Mucosa of rectum (tissue), 2 donors: Measurements from ENCODE around the gene SLC16A8.

Experiments used
- H3K27ac ChIP-seq, 2 donors: one replicate each; pipeline ENCODE4 v1.7.0; 2013; ENCODE audit warnings: inconsistent platforms in 2 of 2, low read depth in 2 of 2, low read length in 2 of 2
- H3K27me3 ChIP-seq, 2 donors: one replicate each; pipeline ENCODE4 v1.7.0; 2013; ENCODE audit warnings: low read length in 2 of 2; ENCODE audit not compliant: control insufficient read depth in 2 of 2, insufficient read depth in 2 of 2
- H3K36me3 ChIP-seq, 2 donors: one replicate each; pipeline ENCODE4 v1.7.0; 2013; ENCODE audit warnings: low read length in 2 of 2; ENCODE audit not compliant: control insufficient read depth in 2 of 2, insufficient read depth in 2 of 2
- H3K4me1 ChIP-seq, 2 donors: one replicate each; pipeline ENCODE4 v1.7.0; 2013; ENCODE audit warnings: low read length in 2 of 2, mild to moderate bottlenecking in 1 of 2; ENCODE audit not compliant: control insufficient read depth in 2 of 2, insufficient read depth in 2 of 2
- H3K4me3 ChIP-seq, 2 donors: one replicate each; pipeline ENCODE4 v1.7.0; 2013; ENCODE audit warnings: low read length in 2 of 2
- H3K9ac ChIP-seq, 2 donors: one replicate each; pipeline ENCODE4 v1.7.0; 2013; ENCODE audit warnings: low read length in 2 of 2, low read depth in 1 of 2, mild to moderate bottlenecking in 1 of 2
- H3K9me3 ChIP-seq, 2 donors: one replicate each; pipeline ENCODE4 v1.7.0; 2013; ENCODE audit warnings: low read length in 2 of 2; ENCODE audit not compliant: control insufficient read depth in 2 of 2
- donor health status: healthy.
- donor health status: Normal muscosa, but diverticular disease.

The SLC16A8 gene

DNA sequence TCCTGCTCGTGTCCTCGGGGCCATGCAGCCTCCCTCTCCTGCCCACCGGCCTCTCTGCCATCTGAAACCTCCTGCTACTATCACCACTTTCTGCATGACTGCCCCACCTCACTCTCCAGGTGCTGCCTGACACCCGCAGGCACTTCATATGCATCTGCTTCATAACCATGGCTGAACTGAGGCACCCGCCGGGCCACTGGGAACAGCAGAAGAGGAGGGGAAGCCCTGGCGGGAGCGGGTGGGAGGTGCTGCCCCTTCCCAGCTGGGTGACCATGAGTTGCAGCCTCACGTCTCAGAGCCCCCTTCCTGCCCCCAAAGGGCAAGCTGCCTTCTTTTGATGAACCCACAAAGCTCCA lies 48.5 kb downstream of the SLC16A8 start:
- Histone ChIP-seq H3K36me3 (no peaks in the 10 kb centered on the region), H3K27ac (no peak overlapping the region), H3K27me3 (no peaks in the 10 kb centered on the region), H3K4me1 (peaks cover 5 to 13% of the 10 kb centered on the region in 2 donors), H3K4me3 (no peak overlapping the region), H3K9me3 (no peaks in the 10 kb centered on the region), H3K9ac (no peak overlapping the region)

DNA sequence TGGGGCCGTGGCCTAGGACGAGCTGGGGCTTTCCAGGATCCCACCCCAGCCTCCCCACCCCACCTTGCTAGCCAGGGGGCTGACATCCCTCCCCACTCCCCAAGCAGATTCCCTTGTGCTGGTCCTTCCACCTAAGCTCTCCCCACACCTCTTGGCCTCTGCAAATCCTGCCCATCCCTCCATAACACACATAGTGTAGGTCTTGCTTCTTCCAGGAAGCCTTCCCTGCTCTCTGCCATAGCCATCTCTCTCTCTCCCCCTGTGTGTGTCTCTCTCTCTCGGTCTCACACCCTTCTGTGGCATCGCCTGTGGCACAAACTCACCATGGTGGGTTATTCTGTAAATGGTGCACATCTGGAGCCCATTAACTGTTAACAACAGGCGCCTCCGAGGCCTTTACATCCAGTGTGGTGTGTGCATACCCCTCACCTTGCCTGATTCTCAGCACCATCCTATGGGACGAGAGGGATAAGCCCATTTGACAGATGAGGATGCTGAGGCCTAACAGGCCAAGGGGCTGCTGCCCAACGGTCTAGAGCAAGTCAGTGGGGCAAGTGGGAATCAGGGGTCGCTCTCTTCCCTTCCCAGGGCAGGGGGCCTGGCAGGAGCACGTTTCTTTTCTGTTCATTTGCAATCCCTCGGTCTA lies 49.0 kb downstream of the SLC16A8 start:
- Histone ChIP-seq H3K4me3 (no peak overlapping the region), H3K36me3 (no peaks in the 10 kb centered on the region), H3K9ac (no peak overlapping the region), H3K9me3 (no peaks in the 10 kb centered on the region), H3K27me3 (no peaks in the 10 kb centered on the region), H3K27ac (no peak overlapping the region), H3K4me1 (peaks cover 7 to 18% of the 10 kb centered on the region in 2 donors)

DNA sequence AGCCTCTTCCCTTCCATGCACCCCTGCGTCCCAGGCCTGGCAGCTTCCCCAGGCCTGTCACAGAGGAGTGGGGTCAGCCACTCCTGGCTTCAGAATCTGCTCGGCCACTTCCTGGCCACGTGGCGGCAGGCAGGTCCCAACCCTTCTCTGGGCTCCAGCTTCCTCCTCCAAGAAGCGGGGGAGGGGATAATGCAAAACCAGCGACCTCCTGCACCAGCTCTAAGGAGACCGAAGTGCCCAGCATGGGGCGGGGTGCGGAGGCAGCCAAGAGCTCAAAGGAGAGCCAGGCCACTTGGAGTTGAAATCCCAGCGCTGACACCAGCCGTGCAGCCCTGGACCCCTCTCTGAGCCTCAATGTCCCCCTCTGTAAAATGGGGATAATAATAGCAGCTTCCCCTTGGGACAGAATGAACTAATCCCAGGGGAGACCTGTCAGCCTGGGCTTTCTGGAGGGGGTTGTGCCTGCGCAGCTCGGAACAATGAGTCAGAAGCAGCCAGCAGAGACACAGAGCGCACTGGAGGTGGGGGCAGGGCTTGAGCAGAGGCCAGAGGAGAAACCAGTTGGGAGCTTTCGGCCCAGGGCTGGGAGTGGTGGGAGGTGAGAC lies 49.6 kb downstream of the SLC16A8 start:
- Histone ChIP-seq H3K9me3 (no peaks in the 10 kb centered on the region), H3K9ac (peak overlapping the region in 1 of 2 donors; percentile 36), H3K27me3 (no peaks in the 10 kb centered on the region), H3K27ac (peak overlapping the region; percentile 15 to 48), H3K4me1 (peaks cover 10 to 23% of the 10 kb centered on the region in 2 donors), H3K36me3 (no peaks in the 10 kb centered on the region), H3K4me3 (no peak overlapping the region)

DNA sequence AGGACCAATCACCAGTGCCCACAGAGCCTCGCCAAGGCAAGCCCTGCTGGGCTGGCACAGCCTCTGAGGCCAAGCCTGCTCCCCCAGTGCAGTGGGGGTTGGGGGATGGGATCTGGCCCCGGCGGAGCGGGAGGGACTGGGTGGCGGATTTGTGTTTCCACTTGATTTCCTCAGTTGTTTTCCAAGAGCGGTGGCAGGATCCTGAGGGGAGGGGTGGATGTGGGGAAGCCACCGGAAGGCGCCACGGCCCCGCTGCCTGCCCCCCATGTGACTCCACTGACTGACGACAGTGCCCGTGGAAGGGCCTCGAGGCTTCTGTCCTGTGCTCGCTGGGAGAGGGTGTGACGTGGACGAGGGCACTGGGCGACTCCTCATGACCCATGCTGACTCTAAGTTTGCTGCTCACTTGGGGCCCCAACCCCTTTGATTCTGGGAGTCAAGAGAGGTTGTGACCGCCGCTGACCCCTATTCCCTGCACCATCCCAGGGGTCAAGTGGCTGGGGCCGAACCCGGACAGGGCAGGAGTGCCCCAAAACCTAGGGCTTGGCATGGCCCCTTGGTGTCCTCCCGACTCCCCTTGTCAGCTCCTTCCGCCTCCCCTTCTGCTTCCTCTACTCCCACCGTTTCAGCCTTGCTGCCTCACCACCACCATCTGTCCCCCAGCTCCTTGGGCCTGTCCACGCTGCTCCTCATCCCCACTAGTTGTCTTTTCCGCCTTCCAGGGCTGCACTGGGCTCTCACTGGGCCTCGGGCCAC lies 50.3 kb downstream of the SLC16A8 start:
- Histone ChIP-seq H3K9ac (peak overlapping the region in 1 of 2 donors; percentile 36), H3K27me3 (no peaks in the 10 kb centered on the region), H3K9me3 (no peaks in the 10 kb centered on the region), H3K36me3 (no peaks in the 10 kb centered on the region), H3K4me1 (peaks cover 10 to 23% of the 10 kb centered on the region in 2 donors), H3K4me3 (no peak overlapping the region), H3K27ac (peak overlapping the region; percentile 15 to 48)

DNA sequence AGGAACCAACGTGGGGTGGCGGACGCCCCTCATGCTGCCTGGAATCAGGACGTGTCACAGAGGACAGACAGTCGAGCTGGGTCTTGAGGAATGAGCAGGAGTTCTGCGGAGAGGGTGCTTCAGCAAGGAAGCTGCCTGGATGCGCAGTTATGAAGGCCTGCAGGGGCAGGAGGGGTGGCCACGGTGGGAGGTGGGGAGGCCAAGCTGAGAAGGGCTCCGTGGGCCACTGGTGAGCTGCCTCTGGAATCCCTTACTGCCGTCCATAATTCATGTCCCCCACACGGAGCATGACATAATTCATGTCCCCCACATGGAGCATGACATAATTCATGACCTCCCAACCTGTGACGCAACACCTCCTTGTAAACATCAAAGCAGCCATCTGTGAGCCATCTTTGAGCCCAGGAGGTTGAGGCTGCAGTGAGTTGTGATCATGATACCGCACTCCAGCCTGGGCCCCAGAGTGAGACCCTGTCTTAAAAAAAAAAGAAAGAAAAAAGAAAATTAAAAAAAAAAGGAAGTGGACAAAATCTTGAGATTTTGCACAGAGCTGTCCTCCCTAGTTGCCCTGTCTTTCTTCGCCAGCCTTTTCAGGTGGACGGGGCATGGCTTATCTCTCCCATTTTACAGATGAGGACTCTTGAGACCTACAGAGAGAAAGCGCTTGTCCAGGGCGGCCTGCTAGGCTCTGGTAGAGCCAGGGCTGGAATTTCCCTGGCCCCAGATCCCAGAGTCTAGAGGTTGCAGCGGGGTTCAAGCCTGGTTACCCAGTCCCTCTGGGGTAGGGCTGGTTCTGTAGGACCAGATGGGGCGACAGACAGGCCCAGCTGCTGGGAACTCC lies 51.1 kb downstream of the SLC16A8 start:
- Histone ChIP-seq H3K4me1 (peaks cover 10 to 23% of the 10 kb centered on the region in 2 donors), H3K4me3 (no peak overlapping the region), H3K9me3 (no peaks in the 10 kb centered on the region), H3K36me3 (no peaks in the 10 kb centered on the region), H3K27me3 (no peaks in the 10 kb centered on the region), H3K9ac (no peak overlapping the region), H3K27ac (no peak overlapping the region)

DNA sequence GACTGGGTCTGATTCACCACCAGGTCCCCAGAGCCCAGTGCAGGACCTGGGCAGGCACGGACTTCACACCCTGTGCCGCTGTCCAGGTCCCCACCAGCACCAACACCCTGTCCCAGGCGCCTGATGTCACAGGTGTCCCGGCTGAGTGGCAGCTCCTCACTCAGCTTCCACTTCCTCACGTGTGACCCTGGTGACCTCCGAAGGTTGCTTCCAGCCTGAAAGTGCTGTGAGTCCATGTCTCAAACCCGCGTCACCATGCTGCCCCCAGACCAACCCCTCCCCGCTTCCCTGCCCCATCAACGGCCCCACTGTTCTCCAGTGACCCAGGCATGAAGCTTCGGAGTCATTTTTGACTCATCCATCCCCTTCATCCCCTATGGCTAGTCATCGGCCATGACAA lies 52.5 kb downstream of the SLC16A8 start:
- Histone ChIP-seq H3K4me1 (peaks cover 10 to 23% of the 10 kb centered on the region in 2 donors), H3K9me3 (no peaks in the 10 kb centered on the region), H3K27ac (no peak overlapping the region), H3K36me3 (no peaks in the 10 kb centered on the region), H3K9ac (no peak overlapping the region), H3K4me3 (no peak overlapping the region), H3K27me3 (no peaks in the 10 kb centered on the region)

DNA sequence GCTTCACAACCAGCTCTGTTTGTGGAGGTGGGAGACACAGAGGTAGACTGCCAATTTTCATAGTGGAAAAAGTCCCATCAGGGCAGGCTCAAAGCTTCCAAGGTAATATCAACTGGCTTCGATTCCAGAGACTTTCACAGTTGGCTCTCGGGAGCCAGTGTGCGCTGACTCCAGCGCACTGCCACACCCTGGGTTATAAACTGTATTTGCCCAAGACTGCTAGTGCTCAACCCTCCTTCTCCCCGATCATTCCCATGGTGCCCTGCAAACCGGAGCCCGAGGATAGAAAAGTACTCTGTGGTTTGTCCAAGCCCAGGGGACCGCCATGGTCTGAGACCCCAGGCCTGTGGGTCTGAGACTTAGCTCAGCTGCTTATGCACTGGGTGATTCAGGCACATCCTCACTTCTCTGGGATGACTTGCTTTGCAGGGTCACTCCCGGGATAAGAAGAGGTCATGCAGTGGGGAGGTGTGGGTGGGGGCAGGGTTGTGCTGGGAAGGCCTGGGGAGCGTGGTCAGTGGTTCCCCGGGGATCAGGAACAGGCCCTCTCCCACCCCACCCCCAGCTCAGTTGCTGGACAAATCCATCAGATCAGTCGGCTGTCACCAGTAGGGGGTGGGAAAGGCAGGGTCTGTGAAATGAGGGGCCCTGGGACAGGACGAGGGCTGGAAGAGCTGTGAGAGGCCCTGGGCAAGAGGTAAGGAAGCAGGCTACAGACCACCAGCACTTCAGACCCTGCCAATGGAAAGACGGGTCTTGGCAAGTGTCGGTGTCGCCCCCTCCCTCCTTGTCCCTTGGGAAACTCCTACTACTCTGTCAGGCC lies 53.5 kb downstream of the SLC16A8 start:
- peak overlapping the region; percentile 50 to 58 for H3K27ac ChIP-seq
- no peaks in the 10 kb centered on the region for H3K9me3 ChIP-seq
- peaks cover 10 to 23% of the 10 kb centered on the region in 2 donors for H3K4me1 ChIP-seq
- peak overlapping the region in 1 of 2 donors; percentile 7 for H3K9ac ChIP-seq
- H3K4me3 ChIP-seq, result peak overlapping the region; percentile 31 to 50
- no peaks in the 10 kb centered on the region for H3K27me3 ChIP-seq
- H3K36me3 ChIP-seq, result no peaks in the 10 kb centered on the region

DNA sequence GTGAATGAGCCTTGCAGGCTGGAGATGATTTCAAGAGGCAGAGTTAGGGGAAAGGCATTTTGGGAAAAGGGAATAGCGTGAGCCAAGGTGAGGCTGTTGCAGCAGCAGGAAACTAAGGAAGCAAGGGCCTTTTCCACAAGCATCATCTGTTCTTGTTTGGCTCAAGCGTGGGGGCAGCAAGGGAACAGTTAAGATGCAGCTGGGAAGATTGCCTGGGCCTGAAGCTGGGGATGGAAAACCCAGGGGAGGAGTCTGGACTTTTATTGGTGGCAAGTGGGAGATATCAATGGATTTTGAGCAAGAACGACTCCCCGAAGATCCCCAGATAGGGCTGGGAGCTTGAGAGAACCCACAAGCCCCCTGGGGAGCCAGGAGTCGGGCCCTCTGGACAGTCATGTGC lies 54.1 kb downstream of the SLC16A8 start:
- no peak overlapping the region for H3K9ac ChIP-seq
- no peak overlapping the region for H3K4me3 ChIP-seq
- H3K36me3 ChIP-seq, result no peaks in the 10 kb centered on the region
- H3K27ac ChIP-seq, result peak overlapping the region; percentile 50 to 58
- H3K9me3 ChIP-seq, result no peaks in the 10 kb centered on the region
- no peaks in the 10 kb centered on the region for H3K27me3 ChIP-seq
- peaks cover 10 to 23% of the 10 kb centered on the region in 2 donors for H3K4me1 ChIP-seq

DNA sequence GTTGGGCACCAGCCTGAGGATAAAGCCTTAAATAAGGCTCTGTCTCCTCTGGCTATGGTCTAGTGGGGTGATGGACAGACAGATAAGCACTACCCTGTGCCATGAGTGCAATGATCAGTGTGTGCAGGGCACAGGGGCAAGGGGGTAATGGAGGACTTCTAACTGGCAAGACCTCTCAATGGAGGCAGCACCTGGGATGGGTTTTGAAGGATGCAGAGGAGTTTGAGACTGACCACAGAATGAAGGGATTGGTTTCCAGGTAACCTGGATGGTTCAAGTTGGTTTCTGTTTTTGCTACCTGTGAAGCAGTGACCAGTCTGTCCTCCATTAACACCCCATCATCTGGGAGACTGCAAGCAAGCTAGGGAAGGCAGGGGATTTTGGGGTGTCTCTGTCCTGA lies 54.6 kb downstream of the SLC16A8 start:
- H3K9me3 ChIP-seq, result no peaks in the 10 kb centered on the region
- H3K36me3 ChIP-seq, result no peaks in the 10 kb centered on the region
- no peak overlapping the region for H3K4me3 ChIP-seq
- H3K4me1 ChIP-seq, result peaks cover 10 to 20% of the 10 kb centered on the region in 2 donors
- H3K27ac ChIP-seq, result no peak overlapping the region
- H3K27me3 ChIP-seq, result no peaks in the 10 kb centered on the region
- H3K9ac ChIP-seq, result no peak overlapping the region
